OCI-LY7 (cell line): Measurements from ENCODE around the gene MRTFB. TPM values are rescaled to one million over a fixed set of nuclear protein-coding genes. Genes with fewer than 3 reads are reported as not detected.

ENCODE experiments used
- BruUV-seq: library from RNA; stranded (reverse); fragments of 400-500 nt; replicated peaks from 2 replicates; lab custom pipeline; 2021; lab: Mats Ljungman, UMichigan
- CTCF ChIA-PET: fragments of 300-600 bp; sonication (Branson Sonifier 250); formaldehyde crosslinking; loops from one replicate; lab custom pipeline; 2022; ENCODE audit warnings: antibody characterized with exemption; ENCODE audit not compliant: unreplicated experiment; lab: Charles Lee
- POLR2A ChIA-PET: fragments of 300-600 bp; sonication (Branson Sonifier 250); formaldehyde crosslinking; loops from one replicate; lab custom pipeline; 2022; ENCODE audit warnings: antibody characterized with exemption; lab: Charles Lee
- DNase-seq: peaks from one replicate; pipeline ENCODE4 v3.0.0-alpha.2; 2015; ENCODE audit warnings: low spot score
- H2AFZ ChIP-seq: fragments of 200-600 bp; sonication (generic), shearing (Covaris generic); 2 replicates; pipeline ENCODE4 v1.6.1; 2014; ENCODE audit warnings: mild to moderate bottlenecking, antibody characterized with exemption, low read length, moderate library complexity
- H3K27ac ChIP-seq: fragments of 200-600 bp; sonication (generic); 2 replicates; pipeline ENCODE4 v1.5.1; 2014; ENCODE audit warnings: mixed run types, low read depth, mild to moderate bottlenecking, moderate library complexity, low read length, inconsistent platforms; ENCODE audit not compliant: poor library complexity, severe bottlenecking
- H3K36me3 ChIP-seq: fragments of 200-600 bp; sonication (generic); 2 replicates; pipeline ENCODE4 v1.6.1; 2014; ENCODE audit warnings: mild to moderate bottlenecking, antibody characterized with exemption, low read length, moderate library complexity, mixed read lengths; ENCODE audit not compliant: insufficient read depth
- H3K4me1 ChIP-seq: fragments of 200-600 bp; sonication (generic); 2 replicates; pipeline ENCODE4 v1.5.1; 2014; ENCODE audit warnings: mild to moderate bottlenecking, low read length; ENCODE audit not compliant: insufficient read depth, poor library complexity, severe bottlenecking
- H3K4me2 ChIP-seq: fragments of 200-600 bp; sonication (generic); 2 replicates; pipeline ENCODE4 v1.6.1; 2014; ENCODE audit warnings: mild to moderate bottlenecking, low read length
- H3K4me3 ChIP-seq: fragments of 200-600 bp; sonication (generic); 2 replicates; pipeline ENCODE4 v1.5.1; 2014; ENCODE audit warnings: mild to moderate bottlenecking, low read depth, low read length; ENCODE audit not compliant: poor library complexity, severe bottlenecking
- H3K79me2 ChIP-seq: fragments of 200-600 bp; sonication (generic); 2 replicates; pipeline ENCODE4 v1.6.1; 2016; ENCODE audit warnings: low read depth, mild to moderate bottlenecking, low read length, moderate library complexity, mixed read lengths; ENCODE audit not compliant: insufficient read depth
- H3K9me2 ChIP-seq: fragments of 200-600 bp; sonication (generic); 2 replicates; pipeline ENCODE4 v1.6.1; 2016; ENCODE audit warnings: mild to moderate bottlenecking, low read length, mixed read lengths; ENCODE audit not compliant: insufficient read depth
- H3K9me3 ChIP-seq: fragments of 200-600 bp; sonication (generic); 2 replicates; pipeline ENCODE4 v1.6.1; 2014; ENCODE audit warnings: mild to moderate bottlenecking, mixed run types, low read length, mixed read lengths
- H4K20me1 ChIP-seq: fragments of 200-600 bp; sonication (generic); 2 replicates; pipeline ENCODE4 v1.6.1; 2014; ENCODE audit warnings: mild to moderate bottlenecking, antibody characterized with exemption, low read length, moderate library complexity, mixed read lengths; ENCODE audit not compliant: insufficient read depth
- CTCF ChIP-seq: fragments of 200-600 bp; sonication (generic); conservative IDR thresholded peaks from 2 replicates; pipeline ENCODE4 v1.5.1; 2014; ENCODE audit warnings: mild to moderate bottlenecking, antibody characterized with exemption, low read length, moderate library complexity, mixed read lengths
- EZH2phosphoT487 ChIP-seq: fragments of 200-600 bp; sonication (generic); IDR thresholded peaks from 2 replicates; pipeline ENCODE4 v1.6.1; 2018; ENCODE audit warnings: low read depth, borderline replicate concordance, mild to moderate bottlenecking, mixed run types, antibody characterized with exemption, low read length, moderate library complexity, mixed read lengths
- intact Hi-C: fragments of 100-400 bp; cut with micrococcal nuclease; formaldehyde crosslinking; loops from one replicate; pipeline ENCODE4 v1.10.0; 2022; ENCODE audit not compliant: unreplicated experiment
- total RNA-seq, 2 experiments: library from RNA; depleted of rRNA in 1 of 2; stranded (reverse); fragments of >200 nt in 1 of 2; shearing (Covaris generic) in 1 of 2; gene quantifications; 2 replicates each; pipeline ENCODE4 v1.2.3, GENCODE V29; 2014 to 2022

The MRTFB gene
- total RNA-seq, 2 experiments from 2014 or later: 8.5 to 21.4 TPM

- Histone ChIP-seq H3K4me2 (no peak overlapping the region), H3K4me1 (no peaks in the 10 kb centered on the region), H3K27ac (no peak overlapping the region), H3K9me2 (no peaks in the 10 kb centered on the region), H3K9me3 (no peaks in the 10 kb centered on the region), H3K36me3 (peaks cover 15% of the 10 kb centered on the region), H3K79me2 (no peaks in the 10 kb centered on the region), H2AFZ (no peak overlapping the region), H3K4me3 (no peak overlapping the region), H4K20me1 (no peaks in the 10 kb centered on the region)
- TF ChIP-seq EZH2phosphoT487: no peak
- no peak for TF ChIP-seq CTCF
- CTCF ChIA-PET: no interaction called here
- no peak for DNase-seq
- POLR2A ChIA-PET: no interaction called here
- no TSS peak for BruUV-seq
- intact Hi-C loops: no loop called here
Measured at GRCh38 chr16:14263769-14264168, 192.7 kb downstream of the MRTFB start.

- no peak overlapping the region for H2AFZ ChIP-seq
- peaks cover 2% of the 10 kb centered on the region; the same call in 1 of the 2 replicates for H3K9me3 ChIP-seq
- no peak for TF ChIP-seq EZH2phosphoT487
- TF ChIP-seq CTCF: no peak
- H3K79me2 ChIP-seq: no peaks in the 10 kb centered on the region
- CTCF ChIA-PET: no interaction called here
- POLR2A ChIA-PET: interaction anchor here (0.5 to 0.9 kb wide), 2 partner anchors 9 to 52 kb away, joined by 3 read pairs; no protein-coding TSS in a partner anchor
- no peak overlapping the region for H3K4me2 ChIP-seq
- no peaks in the 10 kb centered on the region for H3K9me2 ChIP-seq
- no peak for DNase-seq
- intact Hi-C loops: no loop called here
- H3K4me1 ChIP-seq: no peaks in the 10 kb centered on the region
- H4K20me1 ChIP-seq: no peaks in the 10 kb centered on the region
- BruUV-seq: no TSS peak
- H3K27ac ChIP-seq: no peak overlapping the region
- H3K36me3 ChIP-seq: peaks cover 15% of the 10 kb centered on the region
- H3K4me3 ChIP-seq: no peak overlapping the region
Measured at GRCh38 chr16:14264327-14264943, 193.3 kb downstream of the MRTFB start.

GRCh38 chr16:14268073-14268472, 197.0 kb downstream of the MRTFB start:
- CTCF ChIA-PET: no interaction called here
- BruUV-seq: no TSS peak
- POLR2A ChIA-PET: no interaction called here
- Histone ChIP-seq H2AFZ (no peak overlapping the region), H3K4me2 (no peak overlapping the region), H3K79me2 (no peaks in the 10 kb centered on the region), H3K4me1 (no peaks in the 10 kb centered on the region), H4K20me1 (no peaks in the 10 kb centered on the region), H3K36me3 (no peaks in the 10 kb centered on the region), H3K9me2 (no peaks in the 10 kb centered on the region), H3K9me3 (peaks cover 15% of the 10 kb centered on the region), H3K27ac (no peak overlapping the region), H3K4me3 (no peak overlapping the region)
- TF ChIP-seq CTCF (no peak), EZH2phosphoT487 (no peak)
- no peak for DNase-seq
- intact Hi-C loops: no loop called here
